Smooth muscle cell of the brain vasculature (primary cell): ENCODE results near the gene CASTOR1.

Source experiments
- DNase-seq: peaks from one replicate; pipeline ENCODE4 v3.0.0-alpha.2; 2012; ENCODE audit warnings: low read depth, low spot score

CASTOR1 gene

DNA sequence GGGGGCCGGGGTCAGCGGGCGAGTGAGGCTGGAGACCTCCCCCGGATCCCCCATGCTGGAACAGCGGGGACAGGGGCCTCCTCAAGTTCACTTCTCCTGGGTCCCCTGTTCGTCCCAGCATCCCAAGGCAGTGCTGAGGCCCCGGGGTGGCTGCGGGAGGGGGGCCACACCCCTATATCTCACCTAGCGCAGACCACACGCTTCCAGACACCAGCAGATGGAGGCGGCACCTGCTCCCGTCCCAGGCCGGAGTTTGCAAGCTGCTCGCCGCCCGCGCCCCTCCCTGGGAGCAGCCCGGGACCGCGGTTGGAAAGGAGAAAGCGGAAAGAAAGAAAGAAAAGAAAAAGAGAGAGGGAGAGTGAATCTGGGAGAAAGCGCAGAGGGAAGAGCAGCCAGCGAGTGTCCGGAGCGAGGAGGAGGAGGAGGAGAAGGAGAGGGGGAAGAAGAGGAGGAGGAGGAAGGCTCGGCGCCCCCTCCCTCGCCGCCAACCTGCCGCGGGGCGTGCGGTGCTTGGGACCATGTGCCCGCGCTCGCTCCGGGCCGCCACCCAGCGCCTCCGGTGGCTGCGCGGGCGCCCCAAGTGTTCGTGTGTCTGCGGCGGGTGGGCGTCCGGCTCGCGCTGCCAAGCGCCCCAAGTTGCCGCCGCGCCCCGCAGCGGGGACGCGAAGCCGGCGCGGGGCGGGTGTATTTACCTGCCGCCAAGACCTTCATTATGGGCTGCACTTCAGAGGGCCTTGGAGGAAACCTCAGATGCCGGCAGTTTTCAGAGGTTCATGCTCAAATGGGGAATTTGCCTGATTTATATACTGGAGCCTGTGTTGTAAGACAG, 43.1 kb downstream of the CASTOR1 start, which contains the start of gene LIF:
Gene LIF, minus strand, starts transcription at position 775 of the 829 bp plus-strand sequence. Its CDS starts 64 bp downstream, at position 711.
- DNase-seq: no peak

DNA sequence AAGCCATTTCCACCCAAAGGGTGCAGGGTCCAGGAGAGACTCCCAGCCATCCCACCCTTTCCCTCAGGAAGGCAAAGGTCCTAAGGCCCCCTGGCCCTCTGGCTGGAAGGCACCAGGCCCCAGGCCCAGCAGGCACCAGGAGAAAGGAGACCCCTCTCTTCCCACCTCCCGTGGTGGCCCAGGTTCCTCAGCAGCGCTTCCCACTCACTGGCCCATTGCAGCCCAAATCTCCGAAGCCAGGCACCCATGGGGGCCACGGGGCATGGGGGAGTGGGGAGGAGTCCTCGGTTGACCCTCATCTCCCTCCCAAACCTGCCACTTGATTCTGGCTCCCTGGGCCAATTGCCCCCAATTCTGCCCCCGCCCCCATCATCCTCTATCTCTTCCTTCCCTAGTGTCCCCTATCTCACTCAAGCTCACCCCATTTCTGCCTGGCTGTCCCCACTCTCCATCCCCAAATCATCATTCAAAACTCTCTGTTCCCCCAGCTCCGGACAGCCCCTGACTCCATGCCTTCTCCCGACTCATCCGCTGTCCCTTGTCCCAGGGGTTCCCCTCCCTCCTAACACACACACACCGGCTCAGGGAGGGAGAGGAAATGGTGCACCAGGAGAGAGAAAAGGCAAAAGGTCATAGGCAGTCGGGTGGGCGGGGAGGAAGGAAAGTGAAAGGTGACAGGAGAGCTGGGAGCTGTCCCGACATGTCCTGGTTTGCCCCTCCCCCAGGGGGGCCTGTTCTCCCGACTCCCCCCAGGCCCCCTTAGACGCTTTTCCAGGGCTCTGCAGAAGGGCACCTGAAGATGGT, 43.9 kb downstream of the CASTOR1 start:
- no peak for DNase-seq

DNA sequence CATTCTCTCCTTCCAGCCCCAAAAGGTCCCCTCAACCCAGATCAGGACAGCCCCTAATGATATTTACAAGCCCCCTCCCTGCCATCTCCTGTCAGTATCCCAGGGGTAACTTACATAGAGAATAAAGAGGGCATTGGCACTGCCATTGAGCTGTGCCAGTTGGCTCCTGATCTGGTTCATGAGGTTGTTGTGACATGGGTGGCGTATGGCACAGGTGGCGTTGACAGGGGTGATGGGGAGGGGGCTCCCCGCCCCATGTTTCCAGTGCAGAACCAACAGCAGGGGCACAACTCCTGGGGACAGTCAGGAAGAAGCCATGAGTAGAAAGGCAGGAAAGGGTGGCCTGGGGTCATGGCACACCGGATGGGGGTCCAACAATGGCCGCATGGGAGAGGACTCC, 44.7 kb downstream of the CASTOR1 start:
- DNase-seq: no peak

DNA sequence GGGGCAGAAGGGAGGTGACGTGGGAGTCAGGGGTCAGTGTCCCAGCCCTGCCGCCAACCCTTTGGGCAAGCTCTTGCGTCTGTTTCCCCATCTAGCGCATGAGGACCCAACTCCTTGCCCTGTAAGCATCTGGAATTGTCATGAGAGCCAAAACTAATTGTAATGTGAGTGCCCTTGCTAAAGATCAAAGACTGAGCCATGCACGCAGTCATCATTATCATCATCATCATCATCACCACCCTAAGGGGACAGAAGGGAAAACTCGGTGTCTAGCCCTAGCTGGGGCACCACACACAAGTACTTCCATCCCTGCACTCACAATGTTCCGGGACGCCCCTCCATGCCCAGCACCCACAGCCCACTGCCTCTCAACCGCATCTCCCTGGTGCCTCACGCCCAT, 45.2 kb downstream of the CASTOR1 start:
- no peak for DNase-seq

DNA sequence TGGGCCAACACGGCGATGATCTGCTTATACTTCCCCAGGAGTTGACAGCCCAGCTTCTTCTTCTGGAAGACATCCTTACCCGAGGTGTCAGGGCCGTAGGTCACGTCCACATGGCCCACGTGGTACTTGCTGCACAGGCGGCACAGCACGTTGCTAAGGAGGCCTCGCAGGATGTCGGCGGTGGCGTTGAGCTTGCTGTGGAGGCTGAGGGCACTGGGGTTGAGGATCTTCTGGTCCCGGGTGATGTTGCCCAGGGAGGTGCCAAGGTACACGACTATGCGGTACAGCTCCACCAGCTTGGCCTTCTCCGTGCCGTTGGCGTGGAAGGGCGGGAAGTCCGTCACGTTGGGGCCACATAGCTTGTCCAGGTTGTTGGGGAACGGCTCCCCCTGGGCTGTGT, 45.6 kb downstream of the CASTOR1 start:
- DNase-seq: no peak

DNA sequence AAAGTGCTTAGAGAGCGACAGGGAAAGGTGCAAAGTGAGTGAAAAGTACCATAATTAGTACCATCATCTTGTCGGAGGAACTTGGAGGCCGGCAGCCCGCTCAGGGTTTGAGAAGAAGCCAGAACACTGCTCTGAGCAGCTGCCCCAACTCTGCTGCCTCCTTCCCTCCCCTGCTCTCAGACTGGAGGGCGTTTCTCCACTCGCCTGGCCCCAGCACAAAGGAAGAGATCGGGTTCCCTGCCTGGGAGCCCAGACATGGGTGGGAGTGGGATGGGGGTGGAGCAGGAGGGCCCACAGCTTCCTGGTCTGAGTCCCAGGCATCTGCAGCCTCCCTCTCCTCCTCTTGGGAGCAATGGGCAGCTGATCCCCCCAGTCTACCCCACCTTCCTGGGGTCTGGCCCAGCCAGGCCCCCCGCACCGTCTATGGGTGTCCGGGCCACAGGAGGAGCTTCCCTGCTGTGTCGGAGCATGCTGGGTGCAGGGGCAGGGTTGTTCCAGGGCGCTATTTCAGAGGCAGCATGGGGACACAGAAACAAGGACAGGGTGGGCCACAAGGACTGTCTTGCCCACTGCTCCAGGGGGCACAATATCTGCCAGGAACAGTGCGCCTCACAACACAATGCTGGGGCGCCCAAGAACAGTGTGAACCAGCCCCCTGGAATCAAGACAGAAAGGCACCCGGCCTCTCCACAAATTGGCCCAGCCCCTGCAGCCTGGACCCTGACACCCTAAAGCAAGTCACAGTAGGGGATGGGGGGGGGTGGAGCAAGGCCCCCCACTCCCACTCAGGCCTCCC, 47.5 kb downstream of the CASTOR1 start:
- no peak for DNase-seq

DNA sequence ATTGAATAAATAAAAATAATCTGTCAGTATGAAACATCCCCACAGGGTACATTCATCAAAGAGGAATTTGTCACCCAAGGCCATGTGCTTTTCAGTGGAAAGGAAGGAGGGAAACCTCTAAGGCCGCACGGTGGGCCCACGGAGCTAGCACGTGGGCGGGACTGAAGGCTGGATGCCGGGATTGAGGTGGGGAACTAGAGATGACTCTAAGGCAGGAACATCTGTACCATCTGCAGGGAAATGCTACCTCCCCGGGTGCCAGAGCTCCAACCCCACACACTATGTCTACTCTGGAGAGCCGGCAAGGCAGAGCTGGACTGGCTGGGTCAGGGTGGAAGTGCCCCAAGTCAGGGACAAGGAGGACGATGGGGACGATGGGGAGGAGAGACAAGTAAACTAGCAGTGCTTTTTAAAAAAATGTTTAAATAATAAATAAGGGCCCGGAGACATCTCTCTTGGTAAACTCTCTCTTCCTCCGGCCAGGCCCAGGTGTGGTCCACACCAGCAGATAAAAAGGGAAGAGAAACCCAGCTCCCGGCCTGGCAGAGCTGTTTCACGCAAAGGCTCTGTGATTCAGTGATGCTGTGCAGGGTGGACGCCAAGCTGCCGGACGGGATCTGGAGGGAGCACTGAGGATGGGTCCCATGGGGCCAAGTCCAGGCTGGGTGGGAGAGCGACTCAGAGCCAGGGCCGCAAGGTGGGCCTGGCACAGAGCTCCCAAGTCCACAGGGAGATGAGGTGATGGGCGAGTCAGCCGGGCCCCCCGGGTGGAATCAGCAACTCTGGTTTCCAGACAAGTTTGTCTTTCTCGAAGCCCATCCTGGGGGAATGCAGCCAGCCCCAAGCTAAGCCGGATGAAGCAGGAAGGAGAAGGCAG, 48.5 kb downstream of the CASTOR1 start:
- no peak for DNase-seq

DNA sequence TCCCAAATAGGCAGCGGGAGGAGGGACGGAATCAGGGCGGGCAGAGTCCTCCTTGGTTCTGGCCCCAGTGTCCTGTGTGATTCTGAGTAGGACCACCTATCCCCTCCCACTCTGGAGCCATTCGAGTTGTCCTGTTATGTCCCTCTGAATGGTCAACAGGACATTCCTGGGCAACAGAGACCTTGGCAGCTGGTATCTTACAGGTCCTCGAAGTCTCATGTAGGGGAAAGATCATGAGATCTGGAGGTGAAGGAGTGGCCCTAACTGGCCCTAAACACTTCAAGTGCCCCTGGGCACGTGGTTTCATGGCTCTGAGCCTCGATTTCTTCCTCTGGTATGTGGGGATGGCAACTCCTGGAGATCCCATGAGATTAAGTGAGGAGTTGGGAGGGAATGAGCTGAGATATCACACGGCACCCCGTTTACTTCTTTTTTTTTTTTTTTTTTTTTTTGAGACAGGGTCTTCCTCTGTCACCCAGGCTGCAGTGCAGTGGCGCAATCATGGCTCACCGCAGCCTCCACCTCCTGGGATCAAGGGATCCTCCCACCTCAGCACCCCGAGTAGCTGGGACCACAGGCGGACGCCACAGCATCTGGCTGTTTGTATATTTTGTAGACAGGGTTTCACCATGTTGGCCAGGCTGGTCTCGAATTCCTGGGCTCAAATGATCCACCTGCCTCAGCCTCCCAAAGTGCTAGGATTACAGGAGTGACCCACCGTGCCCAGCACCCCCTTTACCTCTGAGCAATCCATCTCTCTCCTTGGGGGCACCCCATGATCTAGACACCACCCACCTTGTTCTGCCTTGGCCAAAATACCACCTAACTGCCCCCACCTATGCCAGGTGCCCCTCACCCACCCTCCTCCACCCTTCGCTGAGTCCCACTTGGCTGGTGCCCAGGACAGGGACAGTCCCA, 49.6 kb downstream of the CASTOR1 start:
- no peak for DNase-seq

DNA sequence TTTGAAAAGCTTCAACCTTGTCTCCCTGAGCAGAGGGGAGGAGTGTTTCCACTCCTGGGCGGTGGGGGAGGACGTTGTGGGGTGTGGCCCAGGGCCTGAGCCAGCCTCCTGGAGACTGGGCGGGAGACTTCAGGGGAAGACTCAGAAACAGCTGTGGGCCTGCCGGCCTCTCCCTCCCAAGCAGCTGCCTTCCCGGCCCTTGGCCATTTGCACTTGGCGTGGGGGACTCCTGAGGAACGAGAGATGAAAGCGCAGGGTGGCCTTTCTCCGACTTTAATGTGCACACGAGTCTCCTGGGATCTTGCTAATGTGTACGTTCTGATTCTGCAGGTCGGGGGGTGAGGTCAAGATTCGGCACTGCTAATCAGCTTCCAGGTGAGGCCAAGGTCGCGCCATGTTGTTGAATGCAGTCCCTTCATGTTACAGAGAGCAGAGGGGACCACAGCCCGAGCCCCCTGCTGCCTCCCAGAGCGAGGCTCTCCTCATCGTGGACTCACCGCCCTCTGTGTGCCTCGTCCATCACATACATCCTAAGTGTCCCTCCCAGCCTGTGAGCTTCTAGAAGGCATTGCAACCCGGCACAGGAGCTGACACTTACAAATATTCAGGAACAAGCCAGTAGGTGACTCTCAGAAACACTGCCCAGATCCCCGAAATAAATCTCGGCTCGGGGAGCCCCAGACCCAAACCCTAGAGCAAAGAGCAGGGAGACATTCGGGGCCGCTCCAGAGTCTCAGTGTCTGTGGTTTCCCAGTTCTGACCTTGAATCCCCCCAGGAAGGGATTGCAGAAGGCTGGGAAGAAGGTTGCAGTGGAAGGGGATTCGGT, 50.4 kb downstream of the CASTOR1 start:
- no peak for DNase-seq

DNA sequence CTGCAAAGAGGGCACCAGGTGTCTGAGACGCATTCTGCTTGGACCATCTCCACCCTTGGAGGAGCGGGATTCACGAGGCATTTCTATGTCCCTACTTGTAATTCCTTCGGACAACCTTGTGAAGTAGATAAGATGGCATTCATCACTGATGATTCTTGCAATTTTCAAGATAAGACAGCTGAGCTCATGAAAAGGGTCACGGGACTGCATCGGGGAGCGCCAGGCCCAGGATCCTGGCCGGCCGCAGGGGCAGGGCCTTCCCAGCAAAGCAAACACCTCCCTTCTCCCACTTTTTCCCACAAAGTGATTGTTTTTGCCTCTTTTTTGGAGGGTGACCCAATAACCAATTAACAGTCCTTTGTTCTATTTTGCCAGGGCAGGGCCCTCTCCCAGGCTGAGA, 51.2 kb downstream of the CASTOR1 start:
- DNase-seq: no peak

DNA sequence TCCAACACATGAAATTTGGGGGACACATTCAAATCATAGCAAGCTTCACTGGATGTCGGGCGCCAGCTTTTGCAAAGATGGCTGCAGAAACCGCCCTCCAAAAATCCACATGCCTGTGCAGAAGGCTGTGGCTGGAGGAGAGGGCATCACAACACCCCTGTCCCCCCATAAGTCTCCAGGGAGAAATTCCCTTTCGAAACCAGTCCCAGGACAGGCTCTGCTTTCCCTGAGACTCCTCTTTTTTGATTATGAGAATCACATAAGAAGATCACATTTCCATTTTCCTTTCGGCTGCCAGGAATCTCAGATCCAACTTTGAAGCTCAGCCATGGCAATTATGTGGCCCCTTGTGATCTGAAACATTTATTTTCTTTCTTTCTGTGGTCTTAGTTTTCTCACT, 52.4 kb downstream of the CASTOR1 start:
- DNase-seq: no peak

DNA sequence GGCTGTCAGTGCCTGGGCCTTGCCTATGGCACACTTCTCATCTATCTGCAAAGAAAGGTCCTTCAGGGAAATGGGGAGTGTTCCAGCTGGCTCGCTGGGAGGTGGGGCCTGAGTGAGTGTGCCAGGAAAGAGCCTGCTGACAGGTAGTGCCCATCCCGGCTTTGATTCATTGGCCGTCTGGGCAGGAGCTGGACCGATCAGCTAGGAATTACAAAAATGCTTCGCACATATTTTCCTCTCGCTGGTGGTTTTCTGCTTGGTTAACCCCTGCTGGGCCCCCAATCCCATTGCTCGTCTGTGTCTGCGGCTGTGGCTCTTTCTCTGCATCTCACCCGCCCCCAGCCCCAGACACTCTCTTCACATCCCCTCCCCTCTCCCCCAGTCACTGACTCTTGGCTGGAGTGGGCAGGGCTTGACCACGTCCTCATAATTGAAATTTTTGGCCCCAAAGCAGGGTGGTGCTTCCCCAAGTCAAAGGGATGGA, 53.6 kb downstream of the CASTOR1 start:
- no peak for DNase-seq
